Activated CD4-positive, alpha-beta memory T cell treated with anti-CD3 and anti-CD28 coated beads for 36 hours (primary cell): ENCODE measurements around the gene LRRC63. TPM values are rescaled to one million over a fixed set of nuclear protein-coding genes. Genes with fewer than 3 reads are reported as not detected.
A peak's percentile ranks its signal among the peaks of the same experiment; 100 is the strongest.

Experiments
- CTCF ChIA-PET: fragments of 350-600 bp; sonication (Branson Sonifier 250); formaldehyde crosslinking; loops from one replicate; lab custom pipeline; 2021; ENCODE audit warnings: antibody characterized with exemption, inconsistent platforms; lab: Charles Lee
- POLR2A ChIA-PET: fragments of 350-600 bp; sonication (Branson Sonifier 250); formaldehyde crosslinking; loops from one replicate; lab custom pipeline; 2021; ENCODE audit warnings: antibody characterized with exemption; lab: Charles Lee
- DNase-seq: peaks from one replicate; pipeline ENCODE4 v3.0.0-alpha.2; 2020
- H3K27ac Mint-ChIP-seq: one replicate; pipeline ENCODE4 v1.8.0; 2021; ENCODE audit warnings: mixed read lengths
- H3K27me3 Mint-ChIP-seq: one replicate; pipeline ENCODE4 v1.8.0; 2021; ENCODE audit warnings: mixed read lengths
- H3K36me3 Mint-ChIP-seq: one replicate; pipeline ENCODE4 v1.8.0; 2021; ENCODE audit warnings: mixed read lengths
- H3K4me1 Mint-ChIP-seq: one replicate; pipeline ENCODE4 v1.8.0; 2021; ENCODE audit warnings: low read depth, mixed read lengths
- H3K4me3 Mint-ChIP-seq: one replicate; pipeline ENCODE4 v1.8.0; 2021; ENCODE audit warnings: mild to moderate bottlenecking, mixed read lengths
- H3K9me3 Mint-ChIP-seq: one replicate; pipeline ENCODE4 v1.8.0; 2021; ENCODE audit warnings: mixed read lengths
- intact Hi-C: fragments of 100-400 bp; cut with micrococcal nuclease; formaldehyde crosslinking; loops from one replicate; pipeline ENCODE4 v1.15.1; 2023
- total RNA-seq, 2 experiments: library from RNA; stranded (reverse); gene quantifications; one replicate each; pipeline ENCODE4 v1.2.3, GENCODE V29; 2021

The LRRC63 gene
- total RNA-seq, 2 experiments from 2014 or later: 0.45 to 0.63 TPM

GRCh38 chr13:46170268-46170667, 41.5 kb upstream of the LRRC63 start:
- Mint-ChIP-seq H3K4me3 (peak overlapping the region; percentile 38), H3K27me3 (no peaks in the 10 kb centered on the region), H3K36me3 (peaks cover 62% of the 10 kb centered on the region), H3K9me3 (no peaks in the 10 kb centered on the region), H3K4me1 (peaks cover 99% of the 10 kb centered on the region), H3K27ac (peak overlapping the region; percentile 86)
- no peak for DNase-seq
- intact Hi-C loops: no loop called here
- ChIA-PET CTCF (interaction anchor here (1.5 to 13.5 kb wide), 3 partner anchors 10 to 44 kb away, joined by 4 to 164 read pairs (median 81); partner anchors contain the start of gene LCP1), POLR2A (interaction anchor here (0.7 to 9.9 kb wide), 5 partner anchors 8 to 104 kb away, joined by 3 to 239 read pairs (median 4); partner anchors contain the start of genes LCP1 and LRRC63)

GRCh38 chr13:46170687-46171086, 41.0 kb upstream of the LRRC63 start:
- Mint-ChIP-seq H3K9me3 (no peaks in the 10 kb centered on the region), H3K4me1 (peaks cover 99% of the 10 kb centered on the region), H3K27ac (peak overlapping the region; percentile 86), H3K4me3 (peak overlapping the region; percentile 38), H3K27me3 (no peaks in the 10 kb centered on the region), H3K36me3 (peaks cover 67% of the 10 kb centered on the region)
- intact Hi-C loops: no loop called here
- ChIA-PET POLR2A (interaction anchor here (1.3 to 9.9 kb wide), 3 partner anchors 8 to 28 kb away, joined by 3 to 239 read pairs (median 30); partner anchors contain the start of gene LCP1), CTCF (interaction anchor here (1.5 to 13.5 kb wide), 3 partner anchors 10 to 44 kb away, joined by 4 to 164 read pairs (median 81); partner anchors contain the start of gene LCP1)
- no peak for DNase-seq

- Mint-ChIP-seq H3K36me3 (peaks cover 70% of the 10 kb centered on the region), H3K4me1 (peaks cover 99% of the 10 kb centered on the region), H3K27ac (peak overlapping the region; percentile 86), H3K4me3 (peak overlapping the region; percentile 46), H3K27me3 (no peaks in the 10 kb centered on the region), H3K9me3 (no peaks in the 10 kb centered on the region)
- ChIA-PET POLR2A (interaction anchor here (4.8 to 9.9 kb wide), 2 partner anchors 7 to 12 kb away, joined by 30 to 239 read pairs; partner anchors contain the start of gene LCP1), CTCF (interaction anchor here (1.5 to 13.5 kb wide), 3 partner anchors 9 to 125 kb away, joined by 7 to 164 read pairs (median 81); partner anchors contain the start of gene LCP1)
- intact Hi-C loops: no loop called here
- no peak for DNase-seq
These were observed 40.5 kb upstream of the LRRC63 start for GRCh38 chr13:46171217-46171616.

- H3K36me3 Mint-ChIP-seq: peaks cover 72% of the 10 kb centered on the region
- peaks cover 98% of the 10 kb centered on the region for H3K4me1 Mint-ChIP-seq
- peak overlapping the region; percentile 86 for H3K27ac Mint-ChIP-seq
- no peaks in the 10 kb centered on the region for H3K9me3 Mint-ChIP-seq
- DNase-seq: no peak
- POLR2A ChIA-PET: interaction anchor here (4.8 to 9.9 kb wide), 2 partner anchors 7 to 12 kb away, joined by 30 to 239 read pairs; partner anchors contain the start of gene LCP1
- peak overlapping the region; percentile 62 for H3K4me3 Mint-ChIP-seq
- no peaks in the 10 kb centered on the region for H3K27me3 Mint-ChIP-seq
- CTCF ChIA-PET: interaction anchor here (1.2 to 13.5 kb wide), 5 partner anchors 8 to 125 kb away, joined by 4 to 164 read pairs (median 7); partner anchors contain the start of gene LCP1
- intact Hi-C loops: loop anchor here (2.0 kb wide), 1 partner anchor 125 kb away; no protein-coding TSS in a partner anchor
These were observed 40.0 kb upstream of the LRRC63 start for GRCh38 chr13:46171739-46172138.

- peak; percentile 80 for DNase-seq
- ChIA-PET CTCF (interaction anchor here (1.2 to 13.5 kb wide), 5 partner anchors 8 to 124 kb away, joined by 4 to 164 read pairs (median 7); partner anchors contain the start of gene LCP1), POLR2A (interaction anchor here (0.9 to 9.9 kb wide), 3 partner anchors 6 to 149 kb away, joined by 3 to 239 read pairs (median 30); partner anchors contain the start of gene LCP1)
- H3K36me3 Mint-ChIP-seq: peaks cover 77% of the 10 kb centered on the region
- H3K9me3 Mint-ChIP-seq: no peaks in the 10 kb centered on the region
- H3K4me1 Mint-ChIP-seq: peaks cover 95% of the 10 kb centered on the region
- peak overlapping the region; percentile 86 for H3K27ac Mint-ChIP-seq
- no peaks in the 10 kb centered on the region for H3K27me3 Mint-ChIP-seq
- H3K4me3 Mint-ChIP-seq: peak overlapping the region; percentile 62
- intact Hi-C loops: loop anchor here (2.0 kb wide), 1 partner anchor 124 kb away; no protein-coding TSS in a partner anchor
These were observed 39.2 kb upstream of the LRRC63 start for GRCh38 chr13:46172531-46172991.

- ChIA-PET POLR2A (interaction anchor here (4.8 to 10.9 kb wide), 3 partner anchors 5 to 14 kb away, joined by 30 to 239 read pairs (median 239); partner anchors contain the start of gene LCP1), CTCF (interaction anchor here (1.1 to 13.5 kb wide), 4 partner anchors 9 to 24 kb away, joined by 3 to 164 read pairs (median 4); no protein-coding TSS in a partner anchor)
- no peaks in the 10 kb centered on the region for H3K27me3 Mint-ChIP-seq
- no peaks in the 10 kb centered on the region for H3K9me3 Mint-ChIP-seq
- peaks cover 92% of the 10 kb centered on the region for H3K4me1 Mint-ChIP-seq
- peak overlapping the region; percentile 62 for H3K4me3 Mint-ChIP-seq
- intact Hi-C loops: loop anchor here (2.0 kb wide), 1 partner anchor 123 kb away; no protein-coding TSS in a partner anchor
- peak; percentile 62 for DNase-seq
- peak overlapping the region; percentile 86 for H3K27ac Mint-ChIP-seq
- H3K36me3 Mint-ChIP-seq: peaks cover 79% of the 10 kb centered on the region
These were observed 38.1 kb upstream of the LRRC63 start for GRCh38 chr13:46173656-46174055.

- POLR2A ChIA-PET: interaction anchor here (0.7 to 10.9 kb wide), 3 partner anchors 8 to 33 kb away, joined by 3 to 239 read pairs (median 10); no protein-coding TSS in a partner anchor
- Mint-ChIP-seq H3K9me3 (no peaks in the 10 kb centered on the region), H3K36me3 (peaks cover 76% of the 10 kb centered on the region), H3K4me1 (peaks cover 66% of the 10 kb centered on the region), H3K27ac (peak overlapping the region; percentile 96), H3K4me3 (peak overlapping the region; percentile 97), H3K27me3 (no peaks in the 10 kb centered on the region)
- intact Hi-C loops: loop anchor here (5.0 kb wide), 2 partner anchors 376 to 479 kb away; partner anchors contain the start of gene LRCH1
- no peak for DNase-seq
- CTCF ChIA-PET: interaction anchor here (0.6 to 13.5 kb wide), 5 partner anchors 9 to 50 kb away, joined by 3 to 164 read pairs (median 5); no protein-coding TSS in a partner anchor
These were observed 35.0 kb upstream of the LRRC63 start for GRCh38 chr13:46176756-46177155.

GRCh38 chr13:46178143-46178542, 33.6 kb upstream of the LRRC63 start:
- intact Hi-C loops: loop anchor here (5.0 kb wide), 2 partner anchors 374 to 481 kb away; partner anchors contain the start of gene LRCH1
- Mint-ChIP-seq H3K27me3 (no peaks in the 10 kb centered on the region), H3K4me1 (peaks cover 61% of the 10 kb centered on the region), H3K36me3 (peaks cover 66% of the 10 kb centered on the region), H3K4me3 (peak overlapping the region; percentile 97), H3K9me3 (no peaks in the 10 kb centered on the region), H3K27ac (peak overlapping the region; percentile 96)
- ChIA-PET CTCF (interaction anchor here (1.0 to 13.5 kb wide), 3 partner anchors 9 to 114 kb away, joined by 3 to 164 read pairs (median 81); no protein-coding TSS in a partner anchor), POLR2A (interaction anchor here (1.6 to 10.9 kb wide), 3 partner anchors 9 to 28 kb away, joined by 4 to 239 read pairs (median 10); no protein-coding TSS in a partner anchor)
- DNase-seq: no peak

GRCh38 chr13:46178821-46179220, 32.9 kb upstream of the LRRC63 start:
- H3K4me1 Mint-ChIP-seq: peaks cover 61% of the 10 kb centered on the region
- peak overlapping the region; percentile 97 for H3K4me3 Mint-ChIP-seq
- no peak for DNase-seq
- POLR2A ChIA-PET: interaction anchor here (0.5 to 10.9 kb wide), 4 partner anchors 10 to 29 kb away, joined by 4 to 239 read pairs (median 5); no protein-coding TSS in a partner anchor
- CTCF ChIA-PET: interaction anchor here (1.0 to 13.5 kb wide), 4 partner anchors 10 to 126 kb away, joined by 3 to 164 read pairs (median 42); no protein-coding TSS in a partner anchor
- peak overlapping the region; percentile 96 for H3K27ac Mint-ChIP-seq
- no peaks in the 10 kb centered on the region for H3K27me3 Mint-ChIP-seq
- no peaks in the 10 kb centered on the region for H3K9me3 Mint-ChIP-seq
- intact Hi-C loops: loop anchor here (5.0 kb wide), 2 partner anchors 373 to 482 kb away; partner anchors contain the start of gene LRCH1
- H3K36me3 Mint-ChIP-seq: peaks cover 59% of the 10 kb centered on the region

- intact Hi-C loops: loop anchor here (5.0 kb wide), 2 partner anchors 373 to 482 kb away; partner anchors contain the start of gene LRCH1
- Mint-ChIP-seq H3K4me1 (peaks cover 61% of the 10 kb centered on the region), H3K36me3 (peaks cover 56% of the 10 kb centered on the region), H3K27ac (peak overlapping the region; percentile 96), H3K9me3 (no peaks in the 10 kb centered on the region), H3K27me3 (no peaks in the 10 kb centered on the region), H3K4me3 (peak overlapping the region; percentile 97)
- DNase-seq: peak; percentile 89
- ChIA-PET CTCF (interaction anchor here (1.0 to 13.5 kb wide), 3 partner anchors 11 to 126 kb away, joined by 3 to 164 read pairs (median 81); no protein-coding TSS in a partner anchor), POLR2A (interaction anchor here (1.1 to 10.9 kb wide), 2 partner anchors 10 to 20 kb away, joined by 6 to 239 read pairs; no protein-coding TSS in a partner anchor)
These were observed 32.2 kb upstream of the LRRC63 start for GRCh38 chr13:46179491-46179908.
